NCI-H524 treated with DMSO at 0.1 percent for 48 hours (cell line): ENCODE measurements around the gene CCL18.
"Not testable (repeated sequence)": the region's sequence is repeated elsewhere in the genome, so short reads cannot be mapped to it uniquely, and the experiment has no call there.

Experiments
- DNase-seq: peaks from one replicate; lab custom pipeline; 2025; lab: John Stamatoyannopoulos, UW

Gene CCL18

GRCh38 chr17:36063786-36064541 is at the start of gene CCL18:
TSS of gene CCL18 (plus strand) at chr17:36064272. CDS start at chr17:36064343, 71 bp downstream.
- DNase-seq: no peak

GRCh38 chr17:36014946-36015345 is 49.1 kb upstream of the CCL18 start:
- DNase-seq: no peak

GRCh38 chr17:36015895-36016294 is 48.2 kb upstream of the CCL18 start:
- not testable (repeated sequence) for DNase-seq

GRCh38 chr17:36016555-36016954 is 47.5 kb upstream of the CCL18 start:
- DNase-seq: no peak

GRCh38 chr17:36017799-36018198 is 46.3 kb upstream of the CCL18 start, which contains the start of gene CCL23:
TSS of gene CCL23 (minus strand) at chr17:36017972. CDS start at chr17:36017897, 75 bp downstream.
- DNase-seq: no peak

GRCh38 chr17:36019423-36019822 is 44.6 kb upstream of the CCL18 start:
- no peak for DNase-seq

GRCh38 chr17:36024106-36024869 is 39.8 kb upstream of the CCL18 start:
- no peak for DNase-seq

GRCh38 chr17:36027761-36028160 is 36.3 kb upstream of the CCL18 start:
- no peak for DNase-seq

GRCh38 chr17:36030956-36031355 is 33.1 kb upstream of the CCL18 start:
- DNase-seq: no peak

GRCh38 chr17:36034127-36034526 is 29.9 kb upstream of the CCL18 start:
- DNase-seq: no peak

- DNase-seq: no peak
These were observed 27.8 kb upstream of the CCL18 start for GRCh38 chr17:36036235-36036634.

- no peak for DNase-seq
These were observed 16.0 kb upstream of the CCL18 start for GRCh38 chr17:36048066-36048465.

GRCh38 chr17:36049643-36050042 is 14.4 kb upstream of the CCL18 start:
- DNase-seq: no peak

- DNase-seq: no peak
These were observed 8.9 kb upstream of the CCL18 start for GRCh38 chr17:36055171-36055570.

GRCh38 chr17:36055921-36056520 is 8.1 kb upstream of the CCL18 start:
- no peak for DNase-seq

GRCh38 chr17:36057911-36058310 is 6.2 kb upstream of the CCL18 start:
- no peak for DNase-seq

GRCh38 chr17:36059406-36059805 is 4.7 kb upstream of the CCL18 start:
- no peak for DNase-seq

- DNase-seq: no peak
These were observed 3.3 kb upstream of the CCL18 start for GRCh38 chr17:36060816-36061215.

- no peak for DNase-seq
These were observed 2.4 kb downstream of the CCL18 start for GRCh38 chr17:36066365-36066985.

GRCh38 chr17:36068524-36068923 is 4.5 kb downstream of the CCL18 start:
- no peak for DNase-seq

GRCh38 chr17:36069136-36069535 is 5.1 kb downstream of the CCL18 start:
- no peak for DNase-seq

GRCh38 chr17:36070427-36070826 is 6.4 kb downstream of the CCL18 start:
- DNase-seq: no peak
